Kidney (tissue), 14 donors: ENCODE data around the gene CD55. TPM values are rescaled to one million over a fixed set of nuclear protein-coding genes. Genes with fewer than 3 reads are reported as not detected.

Experiments
- DNase-seq, 5 donors: peaks; one replicate each; pipeline ENCODE4 v3.0.0-alpha.2; 2013 to 2020
- FAIRE-seq: peaks from 2 replicates; lab custom pipeline; 2012; peaks lifted over from hg19 to GRCh38; lab: Jason Lieb, UNC
- H3K27ac ChIP-seq, 2 donors: one replicate each; pipeline ENCODE4 v1.7.0; 2013; ENCODE audit warnings: low read depth in 2 of 2, low read length in 2 of 2, inconsistent platforms in 1 of 2
- H3K27me3 ChIP-seq: one replicate; pipeline ENCODE4 v1.7.1; 2013; ENCODE audit warnings: low read length, inconsistent platforms; ENCODE audit not compliant: control insufficient read depth, insufficient read depth
- H3K36me3 ChIP-seq, 3 donors: one replicate each; pipeline versions ENCODE4 v1.7.0 to v1.7.1; 2013; ENCODE audit warnings: low read length in 3 of 3, control low read depth in 1 of 3, inconsistent platforms in 1 of 3; ENCODE audit not compliant: insufficient read depth in 3 of 3, control insufficient read depth in 2 of 3
- H3K4me1 ChIP-seq, 3 donors: one replicate each; pipeline versions ENCODE4 v1.7.0 to v1.7.1; 2013; ENCODE audit warnings: low read length in 3 of 3, inconsistent platforms in 1 of 3, low read depth in 1 of 3; ENCODE audit not compliant: control insufficient read depth in 2 of 3, insufficient read depth in 2 of 3
- H3K4me3 ChIP-seq, 3 donors: one replicate each; pipeline versions ENCODE4 v1.7.0 to v1.8.1; 2013; ENCODE audit warnings: low read length in 3 of 3, control low read depth in 1 of 3, inconsistent platforms in 1 of 3
- H3K9ac ChIP-seq, 3 donors: one replicate each; pipeline versions ENCODE4 v1.7.0 to v1.7.1; 2013; ENCODE audit warnings: low read length in 3 of 3, control low read depth in 1 of 3, inconsistent platforms in 1 of 3
- H3K9me3 ChIP-seq, 3 donors: one replicate each; pipeline versions ENCODE4 v1.7.0 to v1.7.1; 2013; ENCODE audit warnings: low read length in 3 of 3, control low read depth in 1 of 3, inconsistent platforms in 1 of 3; ENCODE audit not compliant: control insufficient read depth in 2 of 3, insufficient read depth in 1 of 3
- CTCF ChIP-seq: IDR thresholded peaks from 3 replicates; pipeline ENCODE4 v1.5.1; 2012; ENCODE audit warnings: mild to moderate bottlenecking, moderate library complexity, borderline replicate concordance; ENCODE audit not compliant: insufficient read depth; ENCODE audit errors: extremely low read depth
- intact Hi-C: fragments of 100-400 bp; cut with DNase I; formaldehyde crosslinking; loops from one replicate; pipeline ENCODE4 v1.11.1; 2022
- polyA plus RNA-seq: library from polyadenylated mRNA; stranded (reverse); fragments of 350-450 nt; fragmentation: Illumina TruSeq; extraction: RNeasy Lipid Tissue Mini Kit (QIAGEN cat#74804); gene quantifications from one replicate; pipeline ENCODE4 v1.2.3, GENCODE V29; 2014; ENCODE audit warnings: low read depth, low replicate concordance; ENCODE audit not compliant: insufficient read depth
- total RNA-seq: library from RNA; stranded (reverse); fragmentation: NEBNext Ultra II Directional; extraction: Animal tissue kit (Norgen Biotek cat#: 25700); gene quantifications from one replicate; pipeline ENCODE4 v1.2.1, GENCODE V29; 2021
- donor health status: control.
- donor health status: control.
- donor health status: control.
- donor health status: control.
- donor health status: control.
- donor health status: DM: yes; HTN: yes; CAD: no.
- donor health status: Normal renal cell carcinoma (clear cell type).

The CD55 gene
- total and polyA plus RNA-seq, 2 donors from 2014 or later, result 28.8 to 69.5 TPM

- H3K27ac ChIP-seq, result no peak overlapping the region
- FAIRE-seq (no peak), DNase-seq (no peak)
- H3K4me1 ChIP-seq, result no peaks in the 10 kb centered on the region
- no peak overlapping the region for H3K4me3 ChIP-seq
- H3K9me3 ChIP-seq, result no peaks in the 10 kb centered on the region
- no peaks in the 10 kb centered on the region for H3K27me3 ChIP-seq
- intact Hi-C loops, result no loop called here
- H3K36me3 ChIP-seq, result peaks cover 0 to 4% (median 0%) of the 10 kb centered on the region in 3 donors
- no peak for TF ChIP-seq CTCF
- no peak overlapping the region for H3K9ac ChIP-seq
Observed at GRCh38 chr1:207365063-207365462, 43.6 kb downstream of the CD55 start.

GRCh38 chr1:207366022-207366421, 44.5 kb downstream of the CD55 start:
- H3K9ac ChIP-seq, result no peak overlapping the region
- no peak overlapping the region for H3K27ac ChIP-seq
- FAIRE-seq (no peak), DNase-seq (no peak)
- H3K4me1 ChIP-seq, result no peaks in the 10 kb centered on the region
- no peak for TF ChIP-seq CTCF
- intact Hi-C loops, result no loop called here
- no peak overlapping the region for H3K4me3 ChIP-seq
- no peaks in the 10 kb centered on the region for H3K9me3 ChIP-seq
- H3K27me3 ChIP-seq, result no peaks in the 10 kb centered on the region
- H3K36me3 ChIP-seq, result peaks cover 0 to 4% (median 0%) of the 10 kb centered on the region in 3 donors

- TF ChIP-seq CTCF, result no peak
- intact Hi-C loops, result no loop called here
Observed at GRCh38 chr1:207388721-207389120, 67.2 kb downstream of the CD55 start.

More at GRCh38 chr1:207388721-207389120, 67.2 kb downstream of the CD55 start:
- Histone ChIP-seq H3K27ac (no peak overlapping the region), H3K4me3 (no peak overlapping the region), H3K9me3 (no peaks in the 10 kb centered on the region), H3K9ac (no peak overlapping the region), H3K36me3 (no peaks in the 10 kb centered on the region), H3K4me1 (no peaks in the 10 kb centered on the region), H3K27me3 (no peaks in the 10 kb centered on the region)
- FAIRE-seq (no peak), DNase-seq (no peak)
